ENCODE measurements around the gene NID2.

DNA sequence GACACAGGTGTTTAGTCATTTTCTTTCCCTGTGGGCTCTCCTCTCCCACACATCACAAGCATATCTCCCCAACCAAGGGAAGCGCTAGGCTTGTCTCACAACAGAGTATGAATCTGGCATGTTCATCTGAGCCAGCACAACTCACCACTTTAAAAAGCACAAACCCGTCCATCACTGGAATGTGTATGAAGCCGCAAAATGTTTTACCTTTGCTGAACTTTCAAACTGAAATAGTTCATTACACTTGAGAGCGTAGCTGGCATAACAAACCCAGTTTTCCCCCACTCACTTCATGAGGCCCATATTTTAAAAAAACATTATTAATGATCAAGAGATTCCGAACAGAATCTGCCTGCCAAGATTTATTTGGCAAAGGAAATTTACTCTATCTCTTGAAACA is 15.8 kb downstream of the NID2 start:
- TF ChIP-seq GLIS3 (CRISPR knock-in tag; IDR thresholded peaks at IDR 0.05) (no peak), SNAI2 (CRISPR knock-in tag; IDR thresholded peaks at IDR 0.05) (no peak), ZNF8 (CRISPR knock-in tag; IDR thresholded peaks at IDR 0.05) (no peak), OSR1 (CRISPR knock-in tag; IDR thresholded peaks at IDR 0.05) (no peak)
